K562 (cell line): ENCODE measurements around the gene ATAD2B. TPM values are rescaled to one million over a fixed set of nuclear protein-coding genes. Genes with fewer than 3 reads are reported as not detected.

Experiments
- CREB1 ChIP-seq, 2 experiments: sonication (generic) in 1 of 2; formaldehyde crosslinking in 1 of 2; IDR thresholded peaks; 2 replicates each; pipeline versions ENCODE4 v1.6.1 to v1.8.0; 2012 to 2022; ENCODE audit warnings: inconsistent platforms in 1 of 2, mild to moderate bottlenecking in 1 of 2, missing genetic modification reagents in 1 of 2, moderate library complexity in 1 of 2
- DEAF1 ChIP-seq: fragments of 450-650 bp; formaldehyde crosslinking; IDR thresholded peaks from 2 replicates; pipeline ENCODE4 v1.4.0; 2020; ENCODE audit warnings: mild to moderate bottlenecking, moderate library complexity
- DMBX1 ChIP-seq: fragments of 250-450 bp; sonication (Bioruptor Pico); IDR thresholded peaks from 2 replicates; pipeline ENCODE4 v1.8.0; 2022; ENCODE audit warnings: inconsistent platforms, mild to moderate bottlenecking, moderate library complexity, borderline replicate concordance
- ERF ChIP-seq: fragments of 450-650 bp; formaldehyde crosslinking; IDR thresholded peaks from 2 replicates; pipeline ENCODE4 v1.4.0; 2020; ENCODE audit warnings: mild to moderate bottlenecking, mixed read lengths
- HDAC1 ChIP-seq, 2 experiments: fragments of 450-650 bp; IDR thresholded peaks; 2 replicates each; pipeline ENCODE4 v1.6.1; 2016 to 2017; ENCODE audit warnings: inconsistent platforms in 1 of 2, mild to moderate bottlenecking in 1 of 2, moderate library complexity in 1 of 2
- PCBP2 ChIP-seq: fragments of 200-400 bp; formaldehyde crosslinking; IDR thresholded peaks from 2 replicates; pipeline ENCODE4 v1.6.1; 2018; ENCODE audit warnings: low read length, low read depth, mild to moderate bottlenecking, moderate library complexity; ENCODE audit not compliant: poor library complexity, severe bottlenecking
- PHB ChIP-seq: fragments of 250-450 bp; sonication (Bioruptor Pico); IDR thresholded peaks from 2 replicates; pipeline ENCODE4 v1.5.0; 2021
- RHOXF2B ChIP-seq: fragments of 250-450 bp; sonication (Bioruptor Pico); conservative IDR thresholded peaks from 2 replicates; pipeline ENCODE4 v1.5.1; 2021
- SETDB1 ChIP-seq: IDR thresholded peaks from one replicate; pipeline ENCODE4 v1.6.1; 2012; ENCODE audit warnings: low read length, control low read depth, inconsistent platforms
- SMARCA5 ChIP-seq: fragments of 450-650 bp; IDR thresholded peaks from 2 replicates; pipeline ENCODE4 v1.6.1; 2016
- SNRNP70 ChIP-seq: fragments of 200-400 bp; formaldehyde crosslinking; optimal IDR thresholded peaks from 2 replicates; pipeline ENCODE3; 2017; ENCODE audit warnings: low read depth, low read length
- STAT5A ChIP-seq: IDR thresholded peaks from 2 replicates; pipeline ENCODE4 v1.6.1; 2012; ENCODE audit warnings: low read length, inconsistent platforms, borderline replicate concordance
- ZC3H4 ChIP-seq: sonication (generic); formaldehyde crosslinking; IDR thresholded peaks from 2 replicates; pipeline ENCODE4 v1.9.0; 2021; ENCODE audit warnings: missing genetic modification reagents, borderline replicate concordance
- ZNF217 ChIP-seq: sonication (generic); formaldehyde crosslinking; IDR thresholded peaks from 2 replicates; pipeline ENCODE4 v1.8.0; 2022; ENCODE audit warnings: mild to moderate bottlenecking, missing genetic modification reagents
- ZNF311 ChIP-seq: fragments of 250-450 bp; sonication (Bioruptor Pico); IDR thresholded peaks from 2 replicates; pipeline ENCODE4 v1.4.0; 2020; ENCODE audit warnings: mild to moderate bottlenecking, moderate library complexity
- ZNF408 ChIP-seq: fragments of 250-450 bp; sonication (Bioruptor Pico); IDR thresholded peaks from 2 replicates; pipeline ENCODE4 v1.4.0; 2020; ENCODE audit warnings: low read depth, mild to moderate bottlenecking, moderate library complexity
- ZNF764 ChIP-seq: fragments of 250-450 bp; sonication (Bioruptor Pico); IDR thresholded peaks from 2 replicates; pipeline ENCODE4 v1.4.0; 2020; ENCODE audit warnings: low read depth, mild to moderate bottlenecking, moderate library complexity
- ZNF785 ChIP-seq: fragments of 250-450 bp; sonication (Bioruptor Pico); IDR thresholded peaks from 2 replicates; pipeline ENCODE4 v1.4.0; 2020; ENCODE audit warnings: mild to moderate bottlenecking
- polyA plus RNA-seq, 8 experiments: library from polyadenylated mRNA; depleted of rRNA in 4 of 8; stranded (reverse) in 5 of 8; unstranded in 3 of 8; fragments of >200 nt; fragmentation: Nextera tagmentation in 2 of 8; fragmentation: Illumina TruSeq in 1 of 8; extraction: Ambion mirVana in 2 of 8; extraction: Trizol in 1 of 8; gene quantifications; 2 replicates each; pipeline versions ENCODE4 v1.2.1 to v1.2.3, GENCODE V29; 2011 to 2014; ENCODE audit warnings: inconsistent platforms in 1 of 8, missing spikeins in 1 of 8
- total RNA-seq, 7 experiments: library from RNA; depleted of rRNA in 6 of 7; stranded (reverse); fragments of >200 nt in 6 of 7; fragmentation: Illumina TruSeq in 2 of 7; extraction: Trizol in 2 of 7; gene quantifications; 2 replicates each; pipeline versions ENCODE4 v1.2.1 to v1.2.3, GENCODE V29; 2011 to 2021; ENCODE audit warnings: low replicate concordance in 1 of 7
- TF ChIP-seq, protein P1 (sequence below): sonication (generic); formaldehyde crosslinking; IDR thresholded peaks from 2 replicates; pipeline ENCODE4 v1.8.0; 2022; ENCODE audit warnings: mild to moderate bottlenecking, missing genetic modification reagents
- TF ChIP-seq, protein P2 (sequence below): fragments of 450-650 bp; conservative IDR thresholded peaks from 2 replicates; pipeline ENCODE4 v1.6.1; 2016; ENCODE audit warnings: missing genetic modification characterization, low read depth, mild to moderate bottlenecking, missing compliant biosample characterization, moderate library complexity
- TF ChIP-seq, protein P3 (sequence below): sonication (generic); formaldehyde crosslinking; IDR thresholded peaks from 2 replicates; pipeline ENCODE4 v1.8.0; 2022; ENCODE audit warnings: mild to moderate bottlenecking, missing genetic modification reagents

ATAD2B gene
- total and polyA plus RNA-seq, 9 of the 15 experiments (the other 6 are each of a cell fraction or from before 2014, with no cell fraction given): 3.2 to 21.6 (median 11.4) TPM

DNA sequence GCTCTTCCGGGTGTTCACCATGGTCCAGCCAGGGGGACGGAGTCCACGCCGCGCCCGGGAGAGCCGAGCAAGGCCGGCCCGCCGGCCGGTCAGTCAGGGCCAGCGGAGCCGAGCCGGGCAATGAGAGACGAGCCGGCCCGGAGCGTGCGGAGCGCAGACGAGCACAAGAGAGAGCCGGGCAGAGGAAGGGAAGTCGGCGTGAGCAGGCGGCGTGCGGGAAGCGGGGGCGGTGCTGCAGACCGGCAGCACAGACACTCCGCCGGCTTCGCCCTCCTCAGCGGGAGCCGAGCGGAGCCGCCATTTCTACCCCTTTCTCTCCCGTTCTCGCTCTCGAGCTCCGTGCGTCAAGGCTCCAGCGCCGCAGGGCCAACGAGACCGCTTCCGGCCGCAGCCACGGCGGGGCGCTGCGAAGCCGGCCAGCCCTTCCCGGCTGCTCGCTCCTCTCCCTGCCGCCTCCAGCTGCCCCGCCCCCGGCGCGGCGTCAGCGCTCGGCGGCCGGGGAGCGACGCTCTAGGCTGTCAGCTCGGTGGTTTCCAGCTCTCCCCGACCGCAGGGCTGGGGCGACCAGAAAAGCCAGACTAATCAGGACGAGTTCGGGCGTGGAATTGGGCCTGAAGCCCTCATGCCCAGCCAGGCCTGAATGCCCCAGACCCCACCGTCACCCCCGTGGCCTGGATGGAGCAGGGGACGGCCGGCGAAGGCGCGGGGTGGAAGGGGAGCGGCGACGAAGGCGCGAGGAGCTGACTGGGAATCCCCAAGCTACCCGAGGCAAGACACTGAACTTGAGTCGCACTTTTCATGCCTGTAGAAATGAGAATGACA, at the start of gene ATAD2B (continued):
- TF ChIP-seq PCBP2: no peak
- TF ChIP-seq CREB1 (IDR thresholded peaks at IDR 0.05): peak; percentile 87
- TF ChIP-seq CREB1 (CRISPR knock-in tag; IDR thresholded peaks at IDR 0.05): peak; percentile 91
- TF ChIP-seq RHOXF2B (CRISPR knock-in tag): no peak
- peak; percentile 70 for TF ChIP-seq DEAF1 (CRISPR knock-in tag)
- no peak for TF ChIP-seq ERF
- TF ChIP-seq SMARCA5: no peak
- TF ChIP-seq SNRNP70: no peak
- TF ChIP-seq, protein P1, sequence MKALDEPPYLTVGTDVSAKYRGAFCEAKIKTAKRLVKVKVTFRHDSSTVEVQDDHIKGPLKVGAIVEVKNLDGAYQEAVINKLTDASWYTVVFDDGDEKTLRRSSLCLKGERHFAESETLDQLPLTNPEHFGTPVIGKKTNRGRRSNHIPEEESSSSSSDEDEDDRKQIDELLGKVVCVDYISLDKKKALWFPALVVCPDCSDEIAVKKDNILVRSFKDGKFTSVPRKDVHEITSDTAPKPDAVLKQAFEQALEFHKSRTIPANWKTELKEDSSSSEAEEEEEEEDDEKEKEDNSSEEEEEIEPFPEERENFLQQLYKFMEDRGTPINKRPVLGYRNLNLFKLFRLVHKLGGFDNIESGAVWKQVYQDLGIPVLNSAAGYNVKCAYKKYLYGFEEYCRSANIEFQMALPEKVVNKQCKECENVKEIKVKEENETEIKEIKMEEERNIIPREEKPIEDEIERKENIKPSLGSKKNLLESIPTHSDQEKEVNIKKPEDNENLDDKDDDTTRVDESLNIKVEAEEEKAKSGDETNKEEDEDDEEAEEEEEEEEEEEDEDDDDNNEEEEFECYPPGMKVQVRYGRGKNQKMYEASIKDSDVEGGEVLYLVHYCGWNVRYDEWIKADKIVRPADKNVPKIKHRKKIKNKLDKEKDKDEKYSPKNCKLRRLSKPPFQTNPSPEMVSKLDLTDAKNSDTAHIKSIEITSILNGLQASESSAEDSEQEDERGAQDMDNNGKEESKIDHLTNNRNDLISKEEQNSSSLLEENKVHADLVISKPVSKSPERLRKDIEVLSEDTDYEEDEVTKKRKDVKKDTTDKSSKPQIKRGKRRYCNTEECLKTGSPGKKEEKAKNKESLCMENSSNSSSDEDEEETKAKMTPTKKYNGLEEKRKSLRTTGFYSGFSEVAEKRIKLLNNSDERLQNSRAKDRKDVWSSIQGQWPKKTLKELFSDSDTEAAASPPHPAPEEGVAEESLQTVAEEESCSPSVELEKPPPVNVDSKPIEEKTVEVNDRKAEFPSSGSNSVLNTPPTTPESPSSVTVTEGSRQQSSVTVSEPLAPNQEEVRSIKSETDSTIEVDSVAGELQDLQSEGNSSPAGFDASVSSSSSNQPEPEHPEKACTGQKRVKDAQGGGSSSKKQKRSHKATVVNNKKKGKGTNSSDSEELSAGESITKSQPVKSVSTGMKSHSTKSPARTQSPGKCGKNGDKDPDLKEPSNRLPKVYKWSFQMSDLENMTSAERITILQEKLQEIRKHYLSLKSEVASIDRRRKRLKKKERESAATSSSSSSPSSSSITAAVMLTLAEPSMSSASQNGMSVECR (CRISPR knock-in tag): no peak
- TF ChIP-seq, protein P2, sequence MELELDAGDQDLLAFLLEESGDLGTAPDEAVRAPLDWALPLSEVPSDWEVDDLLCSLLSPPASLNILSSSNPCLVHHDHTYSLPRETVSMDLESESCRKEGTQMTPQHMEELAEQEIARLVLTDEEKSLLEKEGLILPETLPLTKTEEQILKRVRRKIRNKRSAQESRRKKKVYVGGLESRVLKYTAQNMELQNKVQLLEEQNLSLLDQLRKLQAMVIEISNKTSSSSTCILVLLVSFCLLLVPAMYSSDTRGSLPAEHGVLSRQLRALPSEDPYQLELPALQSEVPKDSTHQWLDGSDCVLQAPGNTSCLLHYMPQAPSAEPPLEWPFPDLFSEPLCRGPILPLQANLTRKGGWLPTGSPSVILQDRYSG (tag): no peak
- TF ChIP-seq DMBX1 (CRISPR knock-in tag): no peak
- TF ChIP-seq ZNF217 (CRISPR knock-in tag): no peak
- TF ChIP-seq ZNF764 (CRISPR knock-in tag): no peak
- no peak for TF ChIP-seq ZNF785
- no peak for TF ChIP-seq PHB (CRISPR knock-in tag)
- peak in 1 of 2 experiments; percentile 76; a peak in 2 of 4 replicates for TF ChIP-seq HDAC1 (IDR thresholded peaks at IDR 0.05)
- TF ChIP-seq, protein P3, sequence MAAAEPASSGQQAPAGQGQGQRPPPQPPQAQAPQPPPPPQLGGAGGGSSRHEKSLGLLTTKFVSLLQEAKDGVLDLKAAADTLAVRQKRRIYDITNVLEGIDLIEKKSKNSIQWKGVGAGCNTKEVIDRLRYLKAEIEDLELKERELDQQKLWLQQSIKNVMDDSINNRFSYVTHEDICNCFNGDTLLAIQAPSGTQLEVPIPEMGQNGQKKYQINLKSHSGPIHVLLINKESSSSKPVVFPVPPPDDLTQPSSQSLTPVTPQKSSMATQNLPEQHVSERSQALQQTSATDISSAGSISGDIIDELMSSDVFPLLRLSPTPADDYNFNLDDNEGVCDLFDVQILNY: peak; percentile 70; the same call in 1 of the 2 replicates
- no peak for TF ChIP-seq ZNF408
- no peak for TF ChIP-seq SETDB1
- TF ChIP-seq ZC3H4 (CRISPR knock-in tag): no peak
- no peak for TF ChIP-seq STAT5A
- TF ChIP-seq ZNF311 (CRISPR knock-in tag): no peak
